ENCODE data around the gene TNRC6B. TPM values are rescaled to one million over a fixed set of nuclear protein-coding genes. Genes with fewer than 3 reads are reported as not detected.
A peak's percentile ranks its signal among the peaks of the same experiment; 100 is the strongest.

TNRC6B gene
- polyA plus RNA-seq, 3 donors = 7.2 to 16.5 (median 11.8) TPM

- Histone ChIP-seq H3K36me3 (replicated peaks in 1 of 2; ENCODE audit: control insufficient read depth in 1 of 2, insufficient read depth in 2 of 2, low read length in 2 of 2) (no peaks in the 10 kb centered on the region), H3K4me3 (replicated peaks in 1 of 3; ENCODE audit: low read depth in 2 of 3, low read length in 3 of 3) (peak overlapping the region in 1 of 3 experiments; percentile 48), H3K4me1 (ENCODE audit: control insufficient read depth in 1 of 2, insufficient read depth in 2 of 2, low read length in 2 of 2) (peaks cover 22 to 28% of the 10 kb centered on the region in 2 donors), H3K9me3 (replicated peaks in 1 of 2; ENCODE audit: control insufficient read depth in 1 of 2, insufficient read depth in 1 of 2, low read length in 2 of 2) (no peaks in the 10 kb centered on the region), H3K9ac (ENCODE audit: insufficient read depth, low read length, poor library complexity, severe bottlenecking) (no peak overlapping the region), H3K79me2 (ENCODE audit: insufficient read depth, low read length) (peaks cover 45% of the 10 kb centered on the region), H2AFZ (ENCODE audit: insufficient read depth, low read depth, low read length, poor library complexity, severe bottlenecking) (peak overlapping the region; percentile 2), H4K20me1 (ENCODE audit: insufficient read depth, low read length) (peaks cover 68% of the 10 kb centered on the region), H3K27ac (ENCODE audit: low read depth in 1 of 2, low read length in 2 of 2) (peak overlapping the region in 1 of 2 donors; percentile 2), H3K4me2 (replicated peaks; ENCODE audit: extremely low read depth, low read length, poor library complexity, severe bottlenecking) (peak overlapping the region; percentile 59), H3K27me3 (ENCODE audit: control insufficient read depth in 2 of 2, insufficient read depth in 2 of 2, low read length in 2 of 2) (no peaks in the 10 kb centered on the region)
- 7% methylated on average over 9 of the region's 10 CpGs for WGBS (ENCODE audit: insufficient coverage)
- Mint-ChIP-seq H3K27ac (peak overlapping the region; percentile 6 to 86 (median 54)), H3K4me3 (peak overlapping the region; percentile 73 to 88), H3K27me3 (ENCODE audit: low read depth in 3 of 3) (no peaks in the 10 kb centered on the region), H3K4me1 (peaks cover 30% of the 10 kb centered on the region), H3K36me3 (peaks cover 19 to 21% of the 10 kb centered on the region in 2 donors), H3K9me3 (peaks cover 0 to 2% (median 0%) of the 10 kb centered on the region in 7 donors)
- TF ChIP-seq, protein P1, sequence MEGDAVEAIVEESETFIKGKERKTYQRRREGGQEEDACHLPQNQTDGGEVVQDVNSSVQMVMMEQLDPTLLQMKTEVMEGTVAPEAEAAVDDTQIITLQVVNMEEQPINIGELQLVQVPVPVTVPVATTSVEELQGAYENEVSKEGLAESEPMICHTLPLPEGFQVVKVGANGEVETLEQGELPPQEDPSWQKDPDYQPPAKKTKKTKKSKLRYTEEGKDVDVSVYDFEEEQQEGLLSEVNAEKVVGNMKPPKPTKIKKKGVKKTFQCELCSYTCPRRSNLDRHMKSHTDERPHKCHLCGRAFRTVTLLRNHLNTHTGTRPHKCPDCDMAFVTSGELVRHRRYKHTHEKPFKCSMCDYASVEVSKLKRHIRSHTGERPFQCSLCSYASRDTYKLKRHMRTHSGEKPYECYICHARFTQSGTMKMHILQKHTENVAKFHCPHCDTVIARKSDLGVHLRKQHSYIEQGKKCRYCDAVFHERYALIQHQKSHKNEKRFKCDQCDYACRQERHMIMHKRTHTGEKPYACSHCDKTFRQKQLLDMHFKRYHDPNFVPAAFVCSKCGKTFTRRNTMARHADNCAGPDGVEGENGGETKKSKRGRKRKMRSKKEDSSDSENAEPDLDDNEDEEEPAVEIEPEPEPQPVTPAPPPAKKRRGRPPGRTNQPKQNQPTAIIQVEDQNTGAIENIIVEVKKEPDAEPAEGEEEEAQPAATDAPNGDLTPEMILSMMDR (IDR thresholded peaks at IDR 0.05) = no peak
- DNase-seq = peak; percentile 29 to 51 (median 49)
- intact Hi-C loops (cut with micrococcal nuclease) = no loop called here
Measured at GRCh38 chr22:40385036-40385782, 207.5 kb downstream of the TNRC6B start.

Other genes with a start within 250 kb of the TNRC6B start
- gene TMA7B, start 217.5 kb upstream of the TNRC6B start, polyA plus RNA-seq = under 1 TPM in 1 of 3 donors, not detected in 2; 0.13 TPM
- under 1 TPM in 1 of 3 donors, not detected in 2; 0.01 TPM for gene FAM83F, start 183.0 kb upstream of the TNRC6B start, polyA plus RNA-seq
- 10 to 100 TPM; 56.7 to 82.3 (median 65.1) TPM for gene ADSL, start 168.6 kb downstream of the TNRC6B start, polyA plus RNA-seq
- gene SGSM3, start 192.7 kb downstream of the TNRC6B start, polyA plus RNA-seq = 100 to 1,000 TPM in 1 of 3 donors, 10 to 100 TPM in 2; 27.9 to 156 (median 29.1) TPM